ENCODE measurements around the gene NAV2. TPM values are rescaled to one million over a fixed set of nuclear protein-coding genes. Genes with fewer than 3 reads are reported as not detected.

NAV2 gene
- total RNA-seq, 4 donors from 2014 or later, result 9.6 to 40.0 (median 23.1) TPM

- no peak for DNase-seq
- in situ Hi-C loops (cut with MboI; ENCODE audit: low pct_ligation_motif_present in 1 of 4, low pct_unique_long_range_greater_than_20kb in 1 of 4, low sequenced_read_pairs in 3 of 4) (loop anchor here in 1 of 4 donors (25.0 kb wide), 1 partner anchor 707 kb away; the partner anchor contains the start of gene MRGPRX2), intact Hi-C loops (cut with DNase I; ENCODE audit: low total_unique reads) (no loop called here)
- TF ChIP-seq POLR2A (IDR thresholded peaks at IDR 0.05) (no peak), EP300 (IDR thresholded peaks at IDR 0.05; ENCODE audit: low read depth) (no peak), CTCF (IDR thresholded peaks at IDR 0.05) (no peak), POLR2AphosphoS5 (IDR thresholded peaks at IDR 0.05) (no peak)
- H3K27ac ChIP-seq, result no peak overlapping the region
- H3K9me3 ChIP-seq, result no peaks in the 10 kb centered on the region
- peaks cover 0 to 10% (median 0%) of the 10 kb centered on the region in 4 donors for H3K4me1 ChIP-seq
- no peaks in the 10 kb centered on the region for H3K27me3 ChIP-seq
- no peaks in the 10 kb centered on the region for H3K36me3 ChIP-seq
- no peak overlapping the region for H3K4me3 ChIP-seq
Observed at GRCh38 chr11:19768815-19769214, 56.2 kb downstream of the NAV2 start.

GRCh38 chr11:19769820-19770219, 57.2 kb downstream of the NAV2 start:
- H3K36me3 ChIP-seq, result no peaks in the 10 kb centered on the region
- intact Hi-C loops (cut with DNase I; ENCODE audit: low total_unique reads), result no loop called here

DNA sequence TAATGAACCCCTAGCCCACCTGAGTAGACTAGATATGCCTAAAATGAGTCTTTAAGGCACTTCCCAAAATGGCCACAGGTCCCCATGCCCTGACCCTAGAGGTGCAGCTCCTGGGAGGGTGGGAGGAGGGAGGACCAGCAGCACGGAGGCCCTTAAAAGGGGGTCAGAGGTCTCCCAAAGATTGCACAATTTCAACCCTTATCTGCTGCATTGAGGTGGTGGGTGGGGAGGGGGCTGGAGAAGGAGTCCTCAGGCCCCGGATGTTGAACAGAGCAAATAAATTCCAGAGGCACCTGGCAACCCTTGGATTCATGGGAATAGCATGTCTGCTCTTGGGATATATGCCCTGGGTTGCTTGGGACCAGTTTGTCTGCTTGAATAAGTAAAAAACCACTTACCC, 57.6 kb downstream of the NAV2 start:
- no peaks in the 10 kb centered on the region for H3K36me3 ChIP-seq
- no peak overlapping the region for H3K27ac ChIP-seq
- no peaks in the 10 kb centered on the region for H3K9me3 ChIP-seq
- peaks cover 0 to 7% (median 0%) of the 10 kb centered on the region in 4 donors for H3K4me1 ChIP-seq
- in situ Hi-C loops (cut with MboI; ENCODE audit: low pct_ligation_motif_present in 1 of 4, low pct_unique_long_range_greater_than_20kb in 1 of 4, low sequenced_read_pairs in 3 of 4) (loop anchor here in 1 of 4 donors (25.0 kb wide), 1 partner anchor 708 kb away; the partner anchor contains the start of gene MRGPRX2), intact Hi-C loops (cut with DNase I; ENCODE audit: low total_unique reads) (no loop called here)
- H3K27me3 ChIP-seq, result no peaks in the 10 kb centered on the region
- DNase-seq, result no peak
- 31 to 33% methylated on average over 2 of the region's 2 CpGs for WGBS, 2 donors (ENCODE audit: low coverage in 1 of 2)
- H3K4me3 ChIP-seq, result no peak overlapping the region
- TF ChIP-seq CTCF (IDR thresholded peaks at IDR 0.05), result no peak
- no peak for TF ChIP-seq POLR2AphosphoS5 (IDR thresholded peaks at IDR 0.05)
- no peak for TF ChIP-seq POLR2A (IDR thresholded peaks at IDR 0.05)
- no peak for TF ChIP-seq EP300 (IDR thresholded peaks at IDR 0.05; ENCODE audit: low read depth)

More at GRCh38 chr11:19769820-19770219, 57.2 kb downstream of the NAV2 start:
- in situ Hi-C loops (cut with MboI; ENCODE audit: low pct_ligation_motif_present in 1 of 4, low pct_unique_long_range_greater_than_20kb in 1 of 4, low sequenced_read_pairs in 3 of 4), result loop anchor here in 1 of 4 donors (25.0 kb wide), 1 partner anchor 708 kb away; the partner anchor contains the start of gene MRGPRX2
- 40 to 76% methylated on average over 1 of the region's 1 CpG for WGBS, 2 donors (ENCODE audit: low coverage in 1 of 2)
- Histone ChIP-seq H3K4me3 (no peak overlapping the region), H3K27ac (no peak overlapping the region), H3K9me3 (no peaks in the 10 kb centered on the region), H3K27me3 (no peaks in the 10 kb centered on the region), H3K4me1 (peaks cover 0 to 7% (median 0%) of the 10 kb centered on the region in 4 donors)
- no peak for DNase-seq
- no peak for TF ChIP-seq EP300 (IDR thresholded peaks at IDR 0.05; ENCODE audit: low read depth)
- no peak for TF ChIP-seq POLR2AphosphoS5 (IDR thresholded peaks at IDR 0.05)
- TF ChIP-seq POLR2A (IDR thresholded peaks at IDR 0.05), result no peak
- TF ChIP-seq CTCF (IDR thresholded peaks at IDR 0.05), result no peak

GRCh38 chr11:19771463-19771862, 58.8 kb downstream of the NAV2 start:
- H3K9me3 ChIP-seq, result no peaks in the 10 kb centered on the region
- no peak overlapping the region for H3K27ac ChIP-seq
- in situ Hi-C loops (cut with MboI; ENCODE audit: low pct_ligation_motif_present in 1 of 4, low pct_unique_long_range_greater_than_20kb in 1 of 4, low sequenced_read_pairs in 3 of 4) (loop anchor here in 1 of 4 donors (25.0 kb wide), 1 partner anchor 709 kb away; the partner anchor contains the start of gene MRGPRX2), intact Hi-C loops (cut with DNase I; ENCODE audit: low total_unique reads) (no loop called here)
- TF ChIP-seq POLR2AphosphoS5 (IDR thresholded peaks at IDR 0.05), result no peak
- TF ChIP-seq CTCF (IDR thresholded peaks at IDR 0.05), result no peak
- TF ChIP-seq POLR2A (IDR thresholded peaks at IDR 0.05), result no peak
- TF ChIP-seq EP300 (IDR thresholded peaks at IDR 0.05; ENCODE audit: low read depth), result no peak
- peaks cover 4% of the 10 kb centered on the region for H3K27me3 ChIP-seq
- no peaks in the 10 kb centered on the region for H3K36me3 ChIP-seq
- DNase-seq, result no peak
- H3K4me1 ChIP-seq, result peaks cover 4 to 12% (median 5%) of the 10 kb centered on the region in 4 donors
- H3K4me3 ChIP-seq, result no peak overlapping the region
- 75 to 100% methylated on average over 4 of the region's 4 CpGs for WGBS, 2 donors (ENCODE audit: low coverage in 1 of 2)

Measured in transverse colon (tissue), 4 donors.